GM21619 (cell line): Measurements from ENCODE around the gene SH3RF3.

ENCODE experiments used
- ATAC-seq: cut with Tn5 transposase; IDR thresholded peaks from one replicate; pipeline ENCODE4 v1.9.1; 2021; ENCODE audit not compliant: unreplicated experiment

The SH3RF3 gene

GRCh38 chr2:109197491-109198418 is 68.8 kb downstream of the SH3RF3 start:
- no peak for ATAC-seq

GRCh38 chr2:109199790-109200189 is 70.8 kb downstream of the SH3RF3 start:
- no peak for ATAC-seq

GRCh38 chr2:109200616-109201464 is 71.8 kb downstream of the SH3RF3 start:
- no peak for ATAC-seq

GRCh38 chr2:109201465-109202327 is 72.7 kb downstream of the SH3RF3 start:
- ATAC-seq: no peak

GRCh38 chr2:109202486-109202885 is 73.5 kb downstream of the SH3RF3 start:
- no peak for ATAC-seq

- no peak for ATAC-seq
Measured at GRCh38 chr2:109203246-109204011, 74.4 kb downstream of the SH3RF3 start.

- no peak for ATAC-seq
Measured at GRCh38 chr2:109204412-109204811, 75.4 kb downstream of the SH3RF3 start.

GRCh38 chr2:109205447-109205846 is 76.4 kb downstream of the SH3RF3 start:
- no peak for ATAC-seq

GRCh38 chr2:109206569-109207146 is 77.7 kb downstream of the SH3RF3 start:
- no peak for ATAC-seq

- ATAC-seq: no peak
Measured at GRCh38 chr2:109207176-109207575, 78.2 kb downstream of the SH3RF3 start.

GRCh38 chr2:109208071-109208950 is 79.3 kb downstream of the SH3RF3 start:
- no peak for ATAC-seq

- no peak for ATAC-seq
Measured at GRCh38 chr2:109208951-109209335, 79.9 kb downstream of the SH3RF3 start.

GRCh38 chr2:109209412-109209811 is 80.4 kb downstream of the SH3RF3 start:
- no peak for ATAC-seq

- no peak for ATAC-seq
Measured at GRCh38 chr2:109209941-109210340, 80.9 kb downstream of the SH3RF3 start.

GRCh38 chr2:109210431-109211200 is 81.6 kb downstream of the SH3RF3 start:
- no peak for ATAC-seq

GRCh38 chr2:109211315-109211714 is 82.3 kb downstream of the SH3RF3 start:
- no peak for ATAC-seq

GRCh38 chr2:109212836-109213563 is 84.0 kb downstream of the SH3RF3 start:
- ATAC-seq: no peak
